UCSD-AML1 (cell line): ENCODE results near the gene PCDHB7.
"Not testable (repeated sequence)": the region's sequence is repeated elsewhere in the genome, so short reads cannot be mapped to it uniquely, and the experiment has no call there.

Source experiments
- DNase-seq: peaks from one replicate; lab custom pipeline; 2025; ENCODE audit not compliant: unreplicated experiment; lab: John Stamatoyannopoulos, UW

The PCDHB7 gene

GRCh38 chr5:141172381-141173204, at the start of gene PCDHB7:
Gene PCDHB7, plus strand, starts transcription at chr5:141172644. Its CDS starts 192 bp downstream, at chr5:141172836.
- DNase-seq = no peak

- not testable (repeated sequence) for DNase-seq
Observed at GRCh38 chr5:141123396-141124135, 48.9 kb upstream of the PCDHB7 start.

- DNase-seq = no peak
Observed at GRCh38 chr5:141127305-141127704, 45.1 kb upstream of the PCDHB7 start.

- DNase-seq = no peak
Observed at GRCh38 chr5:141135030-141135717, 37.3 kb upstream of the PCDHB7 start, which contains the start of gene PCDHB5. Gene PCDHB5, plus strand, starts transcription at chr5:141135206. Its CDS starts 229 bp downstream, at chr5:141135435.

GRCh38 chr5:141135718-141136266, 36.7 kb upstream of the PCDHB7 start:
- DNase-seq = no peak

GRCh38 chr5:141137346-141137745, 35.1 kb upstream of the PCDHB7 start:
- DNase-seq = not testable (repeated sequence)

GRCh38 chr5:141149812-141150211, 22.6 kb upstream of the PCDHB7 start, which contains the start of gene PCDHB6:
Gene PCDHB6, plus strand, starts transcription at chr5:141150057. Its CDS starts 201 bp downstream, at chr5:141150258.
- DNase-seq = no peak

GRCh38 chr5:141150224-141150992, 22.0 kb upstream of the PCDHB7 start:
- no peak for DNase-seq

GRCh38 chr5:141150993-141151325, 21.5 kb upstream of the PCDHB7 start:
- no peak for DNase-seq

GRCh38 chr5:141151632-141152031, 20.8 kb upstream of the PCDHB7 start:
- not testable (repeated sequence) for DNase-seq

GRCh38 chr5:141152096-141152495, 20.3 kb upstream of the PCDHB7 start:
- DNase-seq = not testable (repeated sequence)

- no peak for DNase-seq
Observed at GRCh38 chr5:141155540-141156374, 16.7 kb upstream of the PCDHB7 start.

GRCh38 chr5:141157356-141157755, 15.1 kb upstream of the PCDHB7 start:
- DNase-seq = not testable (repeated sequence)

GRCh38 chr5:141157901-141158300, 14.5 kb upstream of the PCDHB7 start:
- DNase-seq = not testable (repeated sequence)

GRCh38 chr5:141174291-141175104, 2.1 kb downstream of the PCDHB7 start:
- DNase-seq = not testable (repeated sequence)

- no peak for DNase-seq
Observed at GRCh38 chr5:141175933-141176332, 3.5 kb downstream of the PCDHB7 start.

- not testable (repeated sequence) for DNase-seq
Observed at GRCh38 chr5:141177577-141178191, 5.2 kb downstream of the PCDHB7 start, which contains the start of gene PCDHB8. Gene PCDHB8, plus strand, starts transcription at chr5:141177790. Its CDS starts 245 bp downstream, at chr5:141178035.

- DNase-seq = not testable (repeated sequence)
Observed at GRCh38 chr5:141179371-141179770, 6.9 kb downstream of the PCDHB7 start.
